HG03460 (cell line): ENCODE data around the gene FITM1.

Experiments used
- ATAC-seq: cut with Tn5 transposase; IDR thresholded peaks from one replicate; pipeline ENCODE4 v1.9.1; 2021; ENCODE audit not compliant: unreplicated experiment

Gene FITM1

GRCh38 chr14:24137529-24138395 lies 7.3 kb downstream of the FITM1 start:
- no peak for ATAC-seq

GRCh38 chr14:24138396-24139271 lies 8.2 kb downstream of the FITM1 start:
- no peak for ATAC-seq

GRCh38 chr14:24139272-24139934 lies 8.9 kb downstream of the FITM1 start:
- ATAC-seq = no peak

GRCh38 chr14:24141097-24141880 lies 10.8 kb downstream of the FITM1 start, which contains the start of gene EMC9:
Gene EMC9 (minus strand): TSS chr14:24141591. CDS start chr14:24141304, 287 bp downstream.
- ATAC-seq = peak; percentile 84

- ATAC-seq = no peak
Observed at GRCh38 chr14:24143511-24143910, 13.1 kb downstream of the FITM1 start.

- ATAC-seq = no peak
Observed at GRCh38 chr14:24144451-24144850, 14.0 kb downstream of the FITM1 start.

GRCh38 chr14:24145219-24145618 lies 14.8 kb downstream of the FITM1 start:
- no peak for ATAC-seq

GRCh38 chr14:24145690-24146452 lies 15.4 kb downstream of the FITM1 start:
- no peak for ATAC-seq

GRCh38 chr14:24146453-24146977 lies 16.1 kb downstream of the FITM1 start, which contains the start of gene PSME2:
Gene PSME2 (minus strand): TSS chr14:24146610. CDS start chr14:24146581, 29 bp downstream.
- ATAC-seq = peak; percentile 58

GRCh38 chr14:24146978-24147760 lies 16.7 kb downstream of the FITM1 start, which contains the start of gene RNF31:
Gene RNF31 (plus strand): TSS chr14:24147498. CDS start chr14:24147699, 201 bp downstream.
- ATAC-seq = peak; percentile 80

GRCh38 chr14:24147761-24148428 lies 17.4 kb downstream of the FITM1 start:
- ATAC-seq = no peak

- no peak for ATAC-seq
Observed at GRCh38 chr14:24149302-24149969, 19.0 kb downstream of the FITM1 start.

GRCh38 chr14:24150061-24150460 lies 19.6 kb downstream of the FITM1 start:
- ATAC-seq = no peak

- no peak for ATAC-seq
Observed at GRCh38 chr14:24150567-24150966, 20.1 kb downstream of the FITM1 start.

GRCh38 chr14:24150993-24151392 lies 20.5 kb downstream of the FITM1 start:
- ATAC-seq = no peak

GRCh38 chr14:24151404-24152080 lies 21.1 kb downstream of the FITM1 start:
- ATAC-seq = no peak

- ATAC-seq = no peak
Observed at GRCh38 chr14:24155100-24155499, 24.6 kb downstream of the FITM1 start.
